Heart left ventricle (tissue), 16 donors: Measurements from ENCODE around the gene CHTF18. TPM values are rescaled to one million over a fixed set of nuclear protein-coding genes. Genes with fewer than 3 reads are reported as not detected.

Experiments
- ATAC-seq, 4 donors: fragments of 200-7000 bp; cut with Tn5 transposase; one replicate each; pipeline ENCODE4 v1.9.1; 2020 to 2022; ENCODE audit warnings: moderate library complexity in 4 of 4, mild to moderate bottlenecking in 3 of 4, moderate number of reproducible peaks in 1 of 4
- DNase-seq, 5 donors: peaks; one replicate each; pipeline ENCODE4 v3.0.0-alpha.2; 2020
- H3K27ac ChIP-seq, 12 donors: fragments of 200-600 bp; sonication (generic) in 4 of 12; one replicate each; pipeline versions ENCODE4 v1.5.0 to v1.8.0; 2016 to 2022; ENCODE audit warnings: mild to moderate bottlenecking in 2 of 12
- H3K27me3 ChIP-seq, 9 donors: fragments of 200-600 bp; sonication (generic) in 2 of 9; one replicate each; pipeline versions ENCODE4 v1.5.1 to v1.8.0; 2016 to 2022; ENCODE audit warnings: mild to moderate bottlenecking in 3 of 9
- H3K36me3 ChIP-seq, 9 donors: fragments of 200-600 bp; sonication (generic) in 2 of 9; one replicate each; pipeline versions ENCODE4 v1.5.0 to v1.8.0; 2018 to 2022; ENCODE audit warnings: mild to moderate bottlenecking in 2 of 9
- H3K4me1 ChIP-seq, 12 donors: fragments of 200-600 bp; sonication (generic) in 4 of 12; one replicate each; pipeline versions ENCODE4 v1.5.0 to v1.8.0; 2016 to 2022; ENCODE audit warnings: mild to moderate bottlenecking in 3 of 12
- H3K4me3 ChIP-seq, 12 donors: fragments of 200-600 bp; sonication (generic) in 4 of 12; one replicate each; pipeline versions ENCODE4 v1.5.0 to v1.8.0; 2017 to 2022; ENCODE audit warnings: mild to moderate bottlenecking in 9 of 12, moderate library complexity in 4 of 12
- H3K9me3 ChIP-seq, 12 donors: fragments of 200-600 bp; sonication (generic) in 4 of 12; one replicate each; pipeline versions ENCODE4 v1.5.0 to v1.8.0; 2016 to 2022; ENCODE audit warnings: mild to moderate bottlenecking in 1 of 12
- CTCF ChIP-seq, 12 donors: fragments of 200-600 bp; sonication (generic) in 4 of 12; IDR thresholded peaks; one replicate each; pipeline versions ENCODE4 v1.5.0 to v1.8.0; 2018 to 2022; ENCODE audit warnings: antibody characterized with exemption in 12 of 12, mild to moderate bottlenecking in 5 of 12
- POLR2A ChIP-seq, 2 donors: fragments of 450-650 bp; IDR thresholded peaks; one replicate each; pipeline ENCODE4 v1.6.1; 2017; ENCODE audit warnings: antibody characterized with exemption in 2 of 2, mild to moderate bottlenecking in 2 of 2, moderate library complexity in 2 of 2
- WGBS, 4 donors: extraction: QIAGEN DNeasy Blood & Tissue Kit in 2 of 4; methylation state at CpG; one replicate each; pipeline versions ENCODE4 v1.1.5 to v1.1.7; 2013 to 2018; 5-methylcytosine and 5-hydroxymethylcytosine counted together
- intact Hi-C, 10 donors: fragments of 100-400 bp; cut with DNase I; formaldehyde crosslinking; loops; one replicate each; pipeline versions ENCODE4 v1.11.1 to v1.14.2; 2022
- polyA plus RNA-seq, 2 donors: library from polyadenylated mRNA; stranded (reverse); fragments of 200-250 nt; gene quantifications; one replicate each; pipeline ENCODE4 v1.2.3, GENCODE V29; 2013
- total RNA-seq, 9 donors: library from RNA; depleted of rRNA in 2 of 9; stranded (reverse); fragments of >200 nt in 2 of 9; fragmentation: NEBNext Ultra II Directional in 3 of 9; extraction: Animal tissue kit (Norgen Biotek cat#: 25700) in 3 of 9; gene quantifications; one replicate each; pipeline versions ENCODE4 v1.1.0 to v1.2.4, GENCODE V29; 2016 to 2023
- donor health status: ischemic (EF 13 %, LVEDD 7.1; RV severe dilation, severe dysfunction).
- donor health status: healthy with polysubstance abuse.
- donor health status: DM: no; HTN: yes; CAD: no.
- donor health status: DM: no; HTN: no; CAD: no.
- donor health status: ischemic (EF 25% LVEDD 6.9; RV normal size, moderate dysfunction).
- donor health status: ischemic (EF 25% LVEDD 5.7; RV mildly dilated, moderate dysfunction).
- donor health status: healthy.
- donor health status: DM: yes; HTN: yes; CAD: no.
- donor health status: ischemic (EF 35%, LVEDD 5.7; RV mildly dilated, moderate dysfunction).
- donor health status: nonischemic (EF 11% LVEDD 7.7; RV severe dilation, severe dysfunction).
- donor health status: DM: yes; HTN: yes; CAD: no.
- donor health status: PGD.
- donor health status: ischemic (EF 29% LVEDD 5.4; RV normal size, mild dysfunction).
- donor health status: nonischemic (EF 23%, LVEDD 6.1; RV moderate dilation, normal function).

Gene CHTF18
- total and polyA plus RNA-seq, 11 donors: 0.83 to 15.0 (median 3.9) TPM

GRCh38 chr16:813916-814412 lies 25.5 kb downstream of the CHTF18 start:
- TF ChIP-seq POLR2A (IDR thresholded peaks at IDR 0.05) (no peak), CTCF (IDR thresholded peaks at IDR 0.05) (peak in 3 of 12 donors; percentile 0 to 10 (median 8))
- H3K27ac ChIP-seq: no peak overlapping the region
- no peak for ATAC-seq
- H3K9me3 ChIP-seq: peaks cover 0 to 8% (median 0%) of the 10 kb centered on the region in 12 donors
- no peak for DNase-seq
- intact Hi-C loops: loop anchor here in 9 of 10 donors (1.0 to 10.0 kb wide), 8 partner anchors 241 to 381 kb away; partner anchors contain the start of gene C1QTNF8 (in 2 of the 9)
- H3K4me1 ChIP-seq: peaks cover 0 to 20% (median 0%) of the 10 kb centered on the region in 12 donors
- WGBS, 4 donors: 61 to 64% (median 62%) methylated on average over 22 of the region's 22 CpGs
- H3K27me3 ChIP-seq: peaks cover 10 to 77% (median 26%) of the 10 kb centered on the region in 9 donors
- H3K36me3 ChIP-seq: no peaks in the 10 kb centered on the region
- peak overlapping the region in 6 of 12 donors; percentile 13 to 41 (median 32) for H3K4me3 ChIP-seq

GRCh38 chr16:814974-815373 lies 26.6 kb downstream of the CHTF18 start:
- Histone ChIP-seq H3K27me3 (peaks cover 10 to 87% (median 31%) of the 10 kb centered on the region in 9 donors), H3K4me1 (peaks cover 0 to 20% (median 0%) of the 10 kb centered on the region in 12 donors), H3K4me3 (no peak overlapping the region), H3K36me3 (no peaks in the 10 kb centered on the region), H3K27ac (no peak overlapping the region), H3K9me3 (peaks cover 0 to 8% (median 0%) of the 10 kb centered on the region in 12 donors)
- ATAC-seq (no peak), DNase-seq (no peak)
- intact Hi-C loops: loop anchor here in 6 of 10 donors (2.0 to 10.0 kb wide), 5 partner anchors 240 to 380 kb away; partner anchors contain the start of gene C1QTNF8 (in 2 of the 6)
- no peak for TF ChIP-seq CTCF (IDR thresholded peaks at IDR 0.05)
- TF ChIP-seq POLR2A (IDR thresholded peaks at IDR 0.05): no peak
- WGBS, 4 donors: 77 to 84% (median 81%) methylated on average over 9 of the region's 9 CpGs

- peaks cover 0 to 20% (median 0%) of the 10 kb centered on the region in 12 donors for H3K4me1 ChIP-seq
- H3K36me3 ChIP-seq: no peaks in the 10 kb centered on the region
- intact Hi-C loops: loop anchor here in 5 of 10 donors (2.0 to 10.0 kb wide), 3 partner anchors 239 to 379 kb away; partner anchors contain the start of gene C1QTNF8 (in 1 of the 5)
- WGBS, 4 donors: 85 to 92% (median 91%) methylated on average over 14 to 15 of the region's 15 CpGs
- no peak overlapping the region for H3K27ac ChIP-seq
- H3K4me3 ChIP-seq: no peak overlapping the region
- no peak for DNase-seq
- H3K9me3 ChIP-seq: peaks cover 0 to 8% (median 0%) of the 10 kb centered on the region in 12 donors
- no peak for ATAC-seq
- H3K27me3 ChIP-seq: peaks cover 10 to 88% (median 31%) of the 10 kb centered on the region in 9 donors
- TF ChIP-seq POLR2A (IDR thresholded peaks at IDR 0.05) (no peak), CTCF (IDR thresholded peaks at IDR 0.05) (no peak)
Measured at GRCh38 chr16:815861-816260, 27.4 kb downstream of the CHTF18 start.
